NK-92 (cell line): ENCODE results near the gene PTER.

Experiments
- DNase-seq: peaks from one replicate; lab custom pipeline; 2025; ENCODE audit not compliant: unreplicated experiment; lab: John Stamatoyannopoulos, UW

Gene PTER, protein sequence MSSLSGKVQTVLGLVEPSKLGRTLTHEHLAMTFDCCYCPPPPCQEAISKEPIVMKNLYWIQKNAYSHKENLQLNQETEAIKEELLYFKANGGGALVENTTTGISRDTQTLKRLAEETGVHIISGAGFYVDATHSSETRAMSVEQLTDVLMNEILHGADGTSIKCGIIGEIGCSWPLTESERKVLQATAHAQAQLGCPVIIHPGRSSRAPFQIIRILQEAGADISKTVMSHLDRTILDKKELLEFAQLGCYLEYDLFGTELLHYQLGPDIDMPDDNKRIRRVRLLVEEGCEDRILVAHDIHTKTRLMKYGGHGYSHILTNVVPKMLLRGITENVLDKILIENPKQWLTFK

DNA sequence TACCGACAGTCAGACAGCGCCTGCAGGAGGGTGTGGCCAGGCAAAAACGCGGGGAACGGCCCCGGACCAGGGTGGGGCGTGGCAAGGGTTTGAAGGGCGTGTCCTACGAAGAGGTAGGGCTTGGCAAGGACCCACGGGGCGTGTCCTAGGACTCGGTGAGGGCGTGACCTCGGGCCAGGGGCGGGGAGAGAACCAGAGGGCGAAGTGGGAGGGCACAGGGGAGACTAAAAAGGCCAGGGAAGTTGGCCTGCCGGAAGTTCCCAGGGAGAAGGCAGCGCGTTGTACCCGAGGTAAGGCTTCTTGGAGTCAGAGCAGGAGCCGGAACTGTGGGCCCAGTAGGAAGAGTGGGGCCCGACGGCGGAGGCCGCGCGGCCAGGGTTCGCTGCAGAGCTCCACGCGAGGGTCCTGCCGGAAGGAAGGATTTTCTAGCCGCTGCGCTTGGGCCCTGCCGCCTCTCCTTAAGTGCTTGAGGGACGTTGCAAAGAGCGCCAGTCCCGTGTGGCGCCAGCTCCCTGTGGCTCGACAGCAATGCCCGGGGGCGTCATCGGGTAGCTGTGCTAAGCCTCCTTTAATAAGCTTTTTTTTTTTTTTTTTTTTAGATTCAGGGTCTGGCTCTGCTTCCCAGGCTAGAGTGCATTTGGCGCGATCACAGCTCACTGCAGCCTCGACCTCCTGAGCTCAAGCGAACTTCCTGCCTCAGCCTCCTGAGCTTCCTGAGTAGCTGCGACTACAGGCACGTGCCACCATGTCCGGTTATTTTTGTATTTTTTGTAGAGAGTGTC lies at the start of gene PTER:
Gene PTER (plus strand): TSS at position 253 of the 782 bp plus-strand sequence. CDS start 47,375 bp downstream, outside the sequence.
- DNase-seq, result peak; percentile 31

DNA sequence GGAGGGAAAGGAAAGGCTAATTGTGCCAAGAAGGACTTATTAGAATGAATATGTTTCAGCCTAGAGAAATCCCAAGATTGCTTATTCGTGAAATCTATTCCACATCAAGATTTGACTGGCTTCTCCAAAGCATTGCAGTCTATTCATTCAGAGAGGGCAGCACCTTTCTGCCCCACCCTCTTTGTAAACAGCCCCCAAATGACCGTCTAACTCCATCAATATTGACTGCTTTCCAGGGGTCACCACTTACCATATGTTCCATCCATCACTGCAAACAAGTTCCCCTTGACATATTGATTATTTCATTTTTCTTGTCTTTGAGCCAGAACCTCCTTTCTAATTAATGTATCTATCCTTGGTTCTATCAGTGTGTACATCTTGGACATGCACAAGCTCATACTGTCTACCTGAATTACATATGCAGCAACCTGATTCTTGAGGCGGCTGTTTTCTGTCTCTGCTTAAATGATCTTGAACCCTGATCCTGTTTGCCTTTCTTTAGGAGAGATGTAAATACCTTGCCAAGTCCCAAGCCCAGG lies 44.2 kb upstream of the PTER start:
- DNase-seq, result no peak

DNA sequence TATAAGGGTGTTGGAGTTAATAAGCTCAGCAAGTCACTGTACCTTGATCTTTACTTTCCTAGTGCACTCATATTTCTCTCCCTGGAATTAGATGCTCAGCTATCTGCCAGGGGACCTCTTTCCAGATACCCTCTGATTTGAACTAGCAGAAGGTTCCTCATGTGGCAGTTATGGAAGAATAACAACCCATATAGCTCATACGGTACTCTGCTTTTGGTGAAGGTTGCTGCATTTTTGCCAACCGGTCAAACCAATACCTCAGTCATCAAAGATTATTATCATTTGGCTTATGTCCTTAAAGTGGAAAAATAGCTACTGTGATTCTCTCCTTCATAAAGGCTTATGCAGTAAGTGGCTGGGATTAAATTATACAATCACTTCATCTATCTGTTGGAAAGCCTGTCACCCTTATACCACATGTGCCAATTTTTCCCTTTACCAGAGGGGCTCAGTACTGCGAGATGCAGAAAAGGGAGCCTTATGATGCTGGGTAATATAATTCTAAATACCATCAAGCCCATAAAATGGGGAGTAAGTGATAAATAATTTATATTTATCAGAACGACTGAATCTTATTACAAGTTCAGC lies 43.4 kb upstream of the PTER start:
- DNase-seq, result no peak

DNA sequence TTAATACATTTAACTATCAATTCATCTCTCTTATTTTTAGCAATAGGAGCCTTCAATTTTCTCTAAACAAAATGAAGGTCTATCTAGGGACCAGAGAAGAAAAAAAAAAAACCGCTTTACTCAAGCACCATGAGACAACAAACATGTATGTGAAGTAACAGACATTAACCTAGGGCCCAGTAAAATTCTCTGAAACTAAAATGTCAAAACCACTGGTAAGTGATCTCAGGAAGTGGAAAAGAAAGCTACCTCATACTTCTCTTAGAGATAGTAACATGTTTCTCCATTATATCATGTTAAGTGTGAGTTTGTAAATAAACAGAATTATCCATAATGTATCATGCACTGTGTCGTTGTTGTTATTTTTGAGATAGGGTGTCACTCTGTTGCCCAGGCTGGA lies 35.4 kb upstream of the PTER start:
- DNase-seq, result no peak

DNA sequence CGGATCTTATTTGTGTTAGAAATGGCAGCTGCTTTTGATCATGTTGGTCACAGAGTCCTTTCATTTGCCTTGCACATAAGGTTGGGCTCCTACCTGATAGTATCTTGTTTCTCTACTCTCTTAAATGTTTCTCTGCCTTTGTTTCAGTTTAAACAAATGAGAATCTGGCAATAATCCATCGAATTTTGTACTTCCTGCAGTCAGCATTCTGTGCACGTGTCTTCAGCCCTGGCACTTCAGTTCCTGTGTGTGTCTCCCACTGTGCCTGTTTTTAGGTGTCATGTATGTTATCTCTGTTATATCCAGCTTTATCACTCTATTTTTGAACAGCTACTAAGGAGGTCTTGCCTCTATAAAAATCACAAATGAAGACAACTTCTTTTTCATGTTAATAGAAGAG lies 28.4 kb upstream of the PTER start:
- DNase-seq, result no peak

DNA sequence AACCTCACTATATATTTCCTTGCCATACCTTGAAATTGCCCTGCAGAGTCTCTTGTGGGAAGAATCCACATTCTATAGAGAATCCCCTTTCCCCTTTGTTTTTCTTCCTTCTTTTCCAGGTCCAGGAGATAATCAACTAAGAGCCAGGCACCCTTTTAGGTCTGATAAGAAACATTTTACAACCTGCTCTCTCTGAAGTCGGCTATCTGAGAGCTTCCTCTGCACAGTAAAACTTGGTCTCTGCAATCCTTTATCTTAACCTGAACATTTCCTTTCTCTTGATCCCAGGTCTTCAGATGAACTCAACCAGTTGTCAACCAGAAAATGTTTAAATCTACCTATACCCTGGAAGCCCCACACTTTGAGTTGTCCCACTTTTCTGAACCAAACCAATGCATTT lies 19.5 kb upstream of the PTER start:
- DNase-seq, result no peak

DNA sequence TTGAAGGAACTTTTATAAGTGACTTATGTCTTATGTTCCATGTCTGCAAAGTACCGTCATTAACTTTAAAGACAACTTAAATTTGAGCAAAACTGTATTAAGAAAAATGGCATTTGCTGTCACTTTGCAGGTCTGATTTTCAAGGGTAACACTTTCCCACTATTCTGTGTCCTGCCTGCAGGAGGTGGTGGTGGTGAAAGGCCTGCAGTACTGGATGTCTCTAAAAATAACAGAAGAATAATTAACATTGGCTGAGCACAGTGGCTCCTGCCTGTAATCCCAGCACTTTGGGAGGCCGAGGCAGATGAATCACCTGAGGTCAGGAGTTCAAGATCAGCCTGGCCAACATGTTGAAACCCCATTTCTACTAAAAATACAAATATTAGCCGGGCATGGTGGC lies 13.2 kb upstream of the PTER start:
- no peak for DNase-seq

DNA sequence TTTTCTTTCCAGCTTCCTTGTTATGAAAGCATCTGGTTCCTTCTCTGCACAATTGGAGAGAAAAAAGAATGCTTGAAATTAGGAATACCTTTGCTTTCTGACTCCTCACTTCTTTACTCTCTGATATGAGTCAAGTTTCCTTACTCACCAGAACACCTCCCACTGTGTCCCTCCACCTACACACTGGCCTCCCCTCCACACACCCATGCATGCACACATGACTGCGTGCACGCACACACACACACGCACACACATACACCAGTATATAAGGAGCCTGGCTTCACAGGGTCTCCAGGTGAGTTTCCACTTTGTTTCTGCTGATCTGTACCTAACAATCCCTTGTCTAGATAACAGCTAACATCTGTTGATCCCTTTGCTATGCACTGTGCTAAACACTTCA lies 11.4 kb upstream of the PTER start:
- DNase-seq, result no peak

DNA sequence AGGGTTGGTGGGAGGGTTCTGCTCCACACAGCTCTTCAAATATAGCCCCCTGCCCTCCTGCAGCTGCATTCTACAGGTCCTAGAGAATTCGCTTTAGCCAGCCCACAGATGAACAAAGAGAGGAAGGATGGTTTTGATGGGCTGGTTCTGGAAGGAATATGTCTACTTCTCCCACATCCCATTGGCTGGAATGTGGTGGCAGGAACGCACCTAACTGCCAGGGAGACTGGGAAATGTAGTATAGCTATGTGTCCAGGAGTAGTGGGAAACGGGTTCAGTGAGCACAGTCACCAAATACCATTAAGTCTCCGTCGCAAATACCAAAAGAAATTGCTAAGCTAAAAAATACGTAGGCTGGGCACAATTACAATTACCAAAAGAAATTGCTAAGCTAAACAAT lies 7.3 kb upstream of the PTER start:
- no peak for DNase-seq

DNA sequence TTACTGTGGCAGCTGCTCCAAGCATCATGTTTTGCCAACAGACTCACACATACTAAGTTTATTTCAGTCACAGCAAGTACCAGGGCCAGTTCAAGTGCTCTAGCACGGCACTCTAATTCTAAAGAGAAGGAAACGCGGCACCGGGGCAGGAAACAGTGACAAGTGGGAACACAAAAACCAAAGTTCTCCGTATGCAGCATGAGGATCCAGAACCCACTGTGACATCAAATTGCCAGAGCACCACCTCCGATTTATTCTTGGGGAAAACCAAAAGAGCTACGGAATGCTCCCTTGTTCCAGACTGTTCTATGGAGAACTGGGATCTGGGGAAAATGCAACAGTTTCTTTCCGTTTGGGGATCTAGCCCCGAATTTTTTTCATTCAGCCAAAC lies 448 bp upstream of the PTER start:
- DNase-seq, result no peak

DNA sequence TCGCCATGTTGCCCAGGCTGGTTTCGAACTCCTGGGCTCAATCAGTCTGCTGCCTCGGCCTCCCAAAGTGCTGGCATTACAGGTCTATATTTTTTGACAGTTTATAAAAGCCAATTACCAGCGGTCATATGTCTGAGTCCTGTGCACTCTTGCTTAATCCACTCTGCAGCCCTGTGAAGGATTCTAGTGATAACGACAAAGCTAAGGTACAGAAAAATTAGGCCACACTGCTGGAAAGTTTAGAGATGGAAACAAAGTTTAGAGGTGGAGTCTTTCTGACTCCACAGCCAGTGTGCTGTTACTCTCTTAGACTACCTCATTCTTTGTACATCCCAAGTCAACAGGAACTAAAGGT lies 707 bp downstream of the PTER start:
- DNase-seq, result no peak

DNA sequence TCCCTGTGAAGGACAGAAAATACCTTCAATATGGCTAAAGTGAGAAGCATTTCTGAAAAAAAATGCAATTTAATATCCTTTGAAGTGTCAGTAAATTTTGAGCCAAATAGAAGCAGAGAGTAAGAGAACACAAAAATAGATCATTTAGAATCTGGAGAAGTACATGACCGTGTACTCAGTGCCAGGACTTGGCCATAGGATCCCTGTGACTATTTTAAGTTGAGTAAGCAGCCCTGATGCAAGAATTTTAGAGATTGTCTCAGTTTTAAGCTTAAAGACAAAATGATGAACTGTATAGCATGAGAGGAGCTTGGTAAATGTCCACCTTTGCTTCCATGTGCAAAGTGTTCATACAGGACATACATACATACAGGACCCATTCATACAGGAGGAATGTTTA lies 2.5 kb downstream of the PTER start:
- DNase-seq, result no peak

DNA sequence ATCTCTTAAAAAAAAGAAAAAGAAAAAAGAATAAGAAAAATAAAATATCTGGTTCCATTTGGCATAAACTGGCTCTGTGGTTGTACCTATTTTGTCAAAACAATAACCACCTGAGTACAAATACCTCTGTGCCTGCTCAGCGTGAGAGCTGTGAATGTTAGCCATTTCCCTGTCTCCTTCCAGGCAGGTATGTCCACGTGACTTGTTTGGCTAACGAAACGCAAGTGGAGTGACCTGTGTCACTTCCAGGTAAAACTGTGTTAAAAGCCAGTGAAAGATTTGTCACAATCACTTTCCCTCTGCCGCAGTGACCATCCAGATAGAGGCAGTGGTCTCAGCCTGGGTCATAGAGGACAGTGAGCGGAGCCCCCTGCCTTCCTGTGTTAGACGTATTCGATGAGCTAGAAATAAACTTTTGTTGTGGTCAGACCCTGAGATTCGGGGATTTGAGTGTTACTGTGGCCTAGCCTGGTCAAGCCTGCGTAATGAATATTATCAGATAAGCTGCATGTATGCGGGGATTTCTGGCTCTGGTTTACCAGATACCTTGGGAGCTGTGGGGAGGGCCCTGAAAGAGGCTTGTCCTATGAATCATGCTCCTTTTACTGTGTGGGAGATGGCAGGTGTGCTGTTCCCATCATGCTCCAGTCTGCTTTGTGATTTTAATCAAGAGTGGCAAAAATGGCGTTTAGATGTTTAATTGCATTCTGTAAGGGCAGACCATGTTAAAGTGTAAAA lies 3.8 kb downstream of the PTER start:
- no peak for DNase-seq

DNA sequence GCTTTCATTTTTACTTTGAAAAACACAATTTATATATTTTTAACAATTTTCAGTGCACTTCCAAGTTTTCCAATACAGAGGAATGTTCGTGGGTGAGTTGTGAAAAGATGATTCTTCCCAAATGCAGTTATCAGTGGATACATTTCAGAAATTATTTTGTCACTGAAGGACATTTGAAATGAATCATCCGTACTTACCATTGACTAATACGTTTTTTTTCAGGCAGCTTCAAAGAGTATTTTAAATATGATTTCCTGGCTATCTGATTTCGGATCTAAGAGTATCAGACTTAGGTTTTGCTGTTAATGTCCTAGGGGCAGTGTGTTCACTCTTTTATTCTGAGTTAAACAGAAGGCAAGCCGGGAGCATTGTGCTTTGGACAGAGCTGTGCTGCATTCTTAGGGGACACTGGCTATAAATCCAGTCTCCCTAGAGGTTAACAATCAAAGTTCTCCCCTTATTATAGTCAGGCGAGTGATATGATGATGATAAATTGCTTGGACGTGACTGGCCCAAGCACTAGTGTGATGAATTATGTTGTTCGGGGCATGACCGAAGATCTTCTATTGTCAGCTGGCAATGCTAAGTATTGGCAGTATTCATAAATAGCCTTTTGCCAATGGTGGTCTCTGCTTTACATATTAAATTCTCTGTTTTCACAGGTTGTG lies 4.5 kb downstream of the PTER start:
- DNase-seq, result no peak

DNA sequence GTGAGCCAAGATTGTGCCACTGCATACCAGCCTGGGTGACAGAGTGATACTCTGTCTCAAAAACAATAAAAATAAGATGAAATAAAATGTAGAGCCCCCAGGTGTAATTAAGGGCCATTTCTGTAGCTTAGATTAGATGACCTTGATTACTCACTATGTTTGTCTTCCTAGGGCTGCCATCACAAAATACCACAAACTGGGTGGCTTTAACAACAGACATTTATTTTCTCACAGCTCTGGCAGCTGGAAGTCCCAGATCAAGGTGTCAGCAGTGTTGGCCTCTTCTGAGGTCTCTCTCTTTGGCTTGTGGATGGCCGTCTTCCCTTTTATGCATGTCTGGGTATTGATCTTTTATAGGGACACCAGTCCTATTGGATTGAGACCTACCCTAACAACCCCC lies 6.1 kb downstream of the PTER start:
- no peak for DNase-seq

DNA sequence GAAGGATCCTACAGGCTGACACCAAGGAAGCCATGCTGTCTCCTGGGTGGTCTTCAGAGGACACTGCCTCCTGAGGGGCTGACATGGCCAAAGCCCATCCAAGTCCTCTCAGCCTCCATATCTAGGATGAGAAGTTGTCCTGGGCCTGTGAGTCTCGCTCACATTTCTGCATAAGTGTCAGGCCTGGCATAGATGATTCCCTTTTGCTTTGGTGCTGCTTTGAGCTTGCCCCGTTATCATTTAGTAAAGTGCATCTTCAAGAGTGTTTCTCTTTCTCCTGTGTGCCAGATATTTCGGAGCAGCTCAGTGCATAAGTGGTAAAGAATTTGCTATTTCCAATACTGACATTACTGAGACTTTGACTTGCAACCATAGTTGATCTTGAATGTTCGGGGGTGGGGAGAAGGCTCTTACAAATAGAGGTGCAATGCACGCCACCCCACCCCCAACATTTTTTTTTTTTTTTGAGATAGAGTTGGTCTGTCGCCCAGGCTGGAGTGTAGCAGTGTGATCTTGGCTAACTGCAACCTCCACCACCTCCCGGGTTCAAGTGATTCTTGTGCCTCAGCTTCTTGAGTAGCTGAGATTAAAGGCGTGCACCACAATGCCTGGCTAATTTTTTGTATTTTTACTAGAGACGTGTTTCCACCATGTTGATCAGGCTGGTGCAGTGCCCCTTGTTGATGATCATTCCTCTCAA lies 9.1 kb downstream of the PTER start:
- no peak for DNase-seq

DNA sequence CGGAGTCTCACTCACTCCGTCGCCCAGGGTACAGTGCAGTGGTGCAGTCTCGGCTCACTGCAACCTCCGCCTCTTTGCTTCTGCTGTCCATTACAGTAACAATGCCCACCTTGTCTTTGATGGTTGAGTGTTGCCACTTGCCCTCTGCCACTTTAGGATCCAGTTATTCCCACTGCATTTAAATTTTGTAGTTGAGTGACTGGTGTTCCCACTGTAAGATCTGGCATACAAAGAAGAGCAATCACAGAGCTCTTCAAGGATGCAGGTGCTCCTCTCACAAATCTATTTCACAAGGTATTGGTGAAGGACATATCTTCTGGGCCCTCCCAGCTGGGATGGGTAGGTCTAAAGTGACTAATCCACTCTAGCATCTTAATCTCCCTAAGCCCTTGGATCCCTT lies 12.6 kb downstream of the PTER start:
- no peak for DNase-seq

DNA sequence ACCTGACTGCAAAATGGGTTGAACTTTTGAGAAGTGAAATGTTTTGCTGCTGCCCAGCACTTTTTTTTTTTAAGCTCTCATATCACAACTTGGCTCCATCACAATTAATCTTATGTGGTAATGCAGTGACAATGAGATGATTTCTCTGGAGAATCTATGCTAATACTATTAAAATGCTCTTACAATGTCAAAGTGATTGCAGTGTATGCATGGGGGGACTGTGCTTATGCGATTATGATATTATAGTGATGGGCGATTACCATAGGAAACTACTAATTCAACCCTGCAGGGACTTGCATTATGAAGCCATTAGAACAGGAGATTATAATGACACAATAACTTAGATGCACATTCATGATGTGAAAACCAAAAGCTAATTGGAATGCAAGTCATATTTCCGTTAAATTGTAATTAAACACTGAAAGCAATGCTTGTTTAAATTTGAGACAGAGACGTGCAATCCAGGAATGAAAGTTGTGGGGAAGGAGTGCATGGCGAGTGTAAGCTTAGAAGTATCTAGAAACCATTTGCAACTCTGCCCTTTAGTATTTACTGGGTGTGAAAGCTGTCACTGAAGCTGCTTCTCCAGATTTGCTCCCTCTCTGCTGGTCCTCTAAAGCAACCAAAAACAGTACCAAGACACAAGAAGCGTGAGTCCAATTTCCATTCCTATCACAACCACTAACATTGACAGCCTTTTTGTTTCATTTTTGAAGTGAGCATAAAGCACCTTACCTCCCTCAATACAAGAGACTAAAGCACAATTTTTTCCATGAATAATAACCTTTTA lies 21.6 kb downstream of the PTER start:
- DNase-seq, result no peak

DNA sequence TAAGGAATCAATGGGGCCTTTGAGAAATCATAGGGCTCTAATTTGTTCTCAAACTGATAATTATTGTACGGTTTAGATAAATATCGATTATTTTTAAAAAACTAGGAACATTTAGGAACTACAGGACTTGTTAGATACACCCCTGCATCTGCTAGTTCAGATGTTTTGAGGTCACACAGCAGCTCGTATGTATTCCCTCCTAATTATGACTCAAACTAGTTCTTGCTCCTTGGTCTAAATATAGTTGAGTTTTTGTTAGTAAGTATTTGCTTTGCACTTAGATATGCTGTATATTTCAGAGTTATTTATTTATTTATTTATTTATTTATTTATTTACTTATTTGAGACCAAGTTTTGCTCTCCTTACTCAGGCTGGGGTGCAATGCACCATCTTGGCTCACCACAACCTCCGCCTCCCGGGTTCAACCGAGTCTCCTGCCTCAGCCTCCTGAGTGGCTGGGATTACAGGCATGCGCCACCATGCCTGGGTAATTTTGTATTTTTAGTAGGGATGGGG lies 22.7 kb downstream of the PTER start:
- no peak for DNase-seq
